OCI-M1 (cell line): ENCODE measurements around the gene TMEM106C.

Experiments used
- DNase-seq: peaks from one replicate; lab custom pipeline; 2025; lab: John Stamatoyannopoulos, UW

The TMEM106C gene

GRCh38 chr12:48016373-48017020 lies 53.1 kb downstream of the TMEM106C start:
- no peak for DNase-seq

DNA sequence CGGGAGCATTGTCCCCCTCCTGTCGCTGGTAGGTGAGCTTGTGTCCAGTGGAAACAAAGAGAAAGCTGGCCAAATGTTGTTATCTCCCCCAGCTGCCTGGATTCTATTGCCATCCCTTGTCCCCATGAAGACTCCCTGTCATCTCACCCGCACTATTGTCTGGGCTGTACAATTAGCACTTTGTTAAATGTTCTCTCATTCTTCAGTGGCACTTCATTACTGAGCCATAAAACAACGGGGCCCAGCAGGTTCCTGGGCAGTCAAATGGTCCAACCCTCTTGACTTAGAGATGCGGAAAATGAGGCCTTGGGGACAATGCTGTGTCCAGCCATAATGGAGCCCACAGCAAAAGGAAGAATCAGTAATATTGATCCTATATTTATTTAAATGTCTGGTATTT lies 54.1 kb downstream of the TMEM106C start:
- no peak for DNase-seq

DNA sequence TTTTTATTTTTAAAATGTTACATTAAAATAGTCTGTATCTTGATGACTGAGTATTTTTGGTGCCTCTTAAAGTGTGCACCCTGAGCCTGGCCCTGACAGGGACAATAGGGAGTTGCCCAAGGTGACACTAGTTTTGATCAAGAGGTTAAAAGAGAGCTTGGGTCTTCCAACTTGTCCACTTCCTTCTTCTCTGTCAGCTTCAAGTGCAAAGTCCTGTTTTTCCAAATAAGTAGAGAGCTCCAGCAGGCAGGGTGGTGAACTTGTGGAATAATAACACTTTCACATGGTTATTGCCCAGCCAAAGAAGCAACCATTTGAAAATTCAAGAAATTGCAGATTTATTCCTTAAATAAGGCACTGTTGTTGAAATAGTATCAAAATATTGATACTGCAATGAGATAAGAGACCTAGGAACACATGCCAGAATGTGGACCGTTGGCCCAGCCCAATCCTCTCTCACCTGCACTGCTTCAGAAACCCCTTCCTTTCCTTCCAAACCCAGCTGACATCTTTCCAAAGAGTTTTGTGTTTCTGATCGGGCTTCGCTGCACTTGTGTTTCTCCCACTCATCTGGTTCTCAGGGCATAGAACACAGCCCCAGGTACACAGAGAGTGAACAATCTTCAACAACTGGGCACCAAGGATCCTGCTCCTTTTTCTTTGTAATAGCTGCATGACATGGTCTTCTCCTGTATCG lies 54.7 kb downstream of the TMEM106C start:
- no peak for DNase-seq
